NCI-H748 treated with DMSO at 0.1 percent for 48 hours (cell line): ENCODE results near the gene RORC.
A peak's percentile ranks its signal among the peaks of the same experiment; 100 is the strongest.
"Not testable (repeated sequence)": the region's sequence is repeated elsewhere in the genome, so short reads cannot be mapped to it uniquely, and the experiment has no call there.

ENCODE experiments used
- DNase-seq: peaks from one replicate; lab custom pipeline; 2025; lab: John Stamatoyannopoulos, UW

The RORC gene

DNA sequence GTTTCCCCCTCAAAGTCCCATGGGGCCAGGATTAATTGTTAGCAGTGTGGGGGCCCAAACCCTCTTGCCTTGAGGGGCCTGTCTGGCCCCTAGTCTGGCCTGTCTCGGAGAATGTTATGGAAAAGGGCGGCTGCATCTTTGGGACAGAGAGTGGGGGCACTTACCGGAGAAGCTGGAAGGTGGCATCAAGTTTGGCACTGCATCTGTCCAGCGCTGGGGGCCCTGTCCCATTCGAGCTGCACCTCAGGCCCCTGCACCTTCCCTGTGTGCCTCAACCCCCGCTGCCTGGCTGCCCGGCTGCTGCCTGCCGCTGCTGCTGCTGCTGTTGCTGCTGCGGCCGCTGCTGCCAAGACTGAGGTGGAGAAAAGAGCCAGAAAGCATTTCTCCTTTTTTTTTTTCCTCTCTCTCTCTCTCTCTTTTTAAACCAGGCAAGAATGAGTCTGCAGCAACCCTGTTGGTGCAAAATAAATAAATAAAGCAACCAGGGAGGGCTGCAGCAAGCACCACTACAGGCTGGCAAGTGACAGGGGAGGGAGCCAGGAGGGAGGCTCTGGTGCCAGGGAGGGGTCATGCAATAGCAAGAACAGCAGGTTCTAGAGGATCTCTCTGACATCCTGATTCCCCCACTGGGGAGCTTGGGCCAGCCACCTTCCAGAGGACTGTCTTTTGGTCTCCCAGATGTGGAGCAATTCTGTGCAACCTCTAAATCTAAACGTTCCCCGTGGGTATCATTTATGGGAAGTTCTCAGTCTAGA lies 26.4 kb downstream of the RORC start, which contains the start of gene LINGO4:
Gene LINGO4 (minus strand): TSS at position 354 of the 755 bp plus-strand sequence. CDS start 2,715 bp downstream, outside the sequence.
- DNase-seq = no peak

DNA sequence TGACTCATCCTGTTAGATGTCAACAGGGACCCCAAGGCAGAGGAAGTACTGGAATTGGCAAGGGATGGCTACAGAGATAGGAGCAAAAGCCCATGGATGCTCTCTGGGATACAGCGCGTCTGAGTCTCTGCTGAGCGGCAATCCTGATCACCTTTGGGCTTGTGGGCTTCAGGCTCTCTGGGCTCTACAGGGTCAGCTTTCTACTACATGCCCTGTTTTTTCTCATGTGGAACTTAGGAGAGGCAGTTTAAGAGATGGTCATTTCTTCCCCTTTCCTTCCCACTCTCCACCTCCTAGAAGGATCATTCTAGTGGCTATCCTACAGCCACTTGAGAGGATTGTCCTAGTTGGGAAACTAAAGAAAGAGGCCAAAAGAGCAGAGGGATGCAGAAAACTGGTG lies 27.7 kb downstream of the RORC start:
- DNase-seq = no peak

DNA sequence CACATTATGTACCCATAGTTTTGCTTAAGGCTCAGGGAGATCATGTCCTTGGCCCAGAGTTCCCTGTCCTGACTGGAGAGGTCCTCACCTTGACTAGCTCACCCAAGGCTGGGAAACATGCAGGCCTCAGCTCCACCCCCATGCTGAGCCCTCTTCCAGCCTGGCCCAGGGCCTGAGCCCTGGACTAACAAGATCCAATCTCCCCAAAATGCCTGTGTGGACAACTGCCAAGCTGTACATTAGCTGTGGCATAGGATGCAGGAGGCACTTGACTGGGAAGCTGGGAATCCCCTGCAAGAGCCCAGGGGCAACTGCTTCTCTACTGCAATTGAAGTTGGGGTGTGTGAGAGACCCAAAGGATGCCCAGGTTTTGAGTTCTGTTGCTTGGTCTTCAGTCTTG lies 28.4 kb downstream of the RORC start:
- DNase-seq = no peak

DNA sequence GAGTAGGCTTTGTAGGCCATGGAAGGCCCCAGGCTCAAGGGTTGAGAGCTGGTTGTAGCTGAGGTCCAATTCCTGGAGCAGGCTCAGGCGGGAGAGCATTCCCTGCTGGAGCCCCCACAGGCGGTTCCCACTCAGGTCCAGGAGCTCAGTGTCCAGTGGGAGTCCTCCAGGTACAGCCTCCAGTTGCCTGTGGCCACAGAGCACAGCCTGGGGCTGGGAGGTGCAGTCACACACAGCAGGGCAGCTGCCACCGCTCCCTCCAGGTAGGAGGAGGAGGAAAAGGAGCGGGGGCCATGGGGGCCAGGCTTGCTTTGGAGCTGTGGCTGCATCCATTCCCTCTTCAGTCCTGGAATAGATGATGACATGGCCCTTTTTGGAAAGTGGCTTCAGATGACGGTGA lies 29.2 kb downstream of the RORC start:
- no peak for DNase-seq

DNA sequence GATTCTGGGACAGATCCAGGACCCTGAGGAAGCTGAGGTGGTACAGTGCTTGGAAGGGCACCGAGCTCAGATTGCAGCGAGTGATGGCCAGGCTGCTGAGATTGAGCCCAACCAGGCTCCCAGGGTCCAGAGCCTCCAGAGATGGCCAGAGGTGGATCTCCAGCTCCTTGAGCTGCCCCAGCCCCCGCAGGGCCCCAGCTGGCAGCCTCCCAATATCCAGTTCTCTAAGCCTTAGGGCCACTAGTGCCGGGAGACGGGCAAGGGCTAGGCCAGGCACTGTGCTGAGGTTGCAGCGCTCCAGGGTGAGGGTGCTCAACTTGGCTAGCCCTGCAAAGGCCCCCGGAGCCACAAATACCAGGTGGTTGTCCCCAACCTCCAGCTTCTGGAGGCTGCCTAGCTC lies 29.8 kb downstream of the RORC start:
- no peak for DNase-seq

DNA sequence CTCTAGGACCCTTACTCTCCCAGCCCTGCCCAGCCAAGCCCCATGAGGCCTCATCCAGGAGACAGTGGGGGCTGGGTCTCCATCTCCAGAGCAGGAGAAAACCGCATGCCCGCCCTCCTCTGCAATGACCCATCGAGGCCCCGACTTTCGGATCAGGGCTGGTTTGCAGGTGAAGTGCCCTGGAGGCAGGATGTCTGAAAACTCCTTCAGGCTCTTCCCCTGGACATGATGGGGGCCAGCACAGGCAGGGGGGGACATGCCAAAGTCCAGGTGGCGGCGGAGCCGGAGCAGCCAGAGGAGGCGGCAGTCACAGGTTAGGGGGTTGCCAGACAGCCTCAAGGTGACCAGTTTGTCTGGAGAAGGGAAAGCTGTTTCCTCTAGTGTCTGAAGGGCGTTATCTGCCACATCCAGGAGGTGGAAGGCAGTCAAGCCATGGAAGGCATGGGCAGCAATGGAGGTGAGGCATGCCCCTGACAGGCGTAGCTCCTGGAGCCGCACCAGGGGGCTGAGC lies 30.2 kb downstream of the RORC start:
- no peak for DNase-seq

DNA sequence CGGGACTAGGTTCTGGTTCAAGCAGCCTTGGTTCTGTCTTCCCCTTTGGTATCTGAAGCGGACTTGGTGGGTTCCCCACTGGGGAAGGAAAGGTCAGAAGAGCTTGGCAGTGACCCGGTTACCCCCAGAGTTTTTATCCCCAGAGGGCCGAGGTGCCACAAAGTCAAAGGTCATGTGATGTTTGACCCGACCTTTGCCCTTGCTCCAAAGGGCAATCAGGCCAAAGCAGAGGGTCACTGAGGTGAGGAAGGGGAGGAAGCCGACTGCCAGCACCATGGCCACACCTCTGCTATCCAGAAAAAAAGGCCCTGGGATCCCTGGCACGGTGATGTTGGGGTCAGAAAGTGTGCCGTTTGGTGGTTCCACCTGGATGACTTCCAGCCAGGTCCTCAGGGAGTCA lies 30.8 kb downstream of the RORC start:
- DNase-seq = no peak

DNA sequence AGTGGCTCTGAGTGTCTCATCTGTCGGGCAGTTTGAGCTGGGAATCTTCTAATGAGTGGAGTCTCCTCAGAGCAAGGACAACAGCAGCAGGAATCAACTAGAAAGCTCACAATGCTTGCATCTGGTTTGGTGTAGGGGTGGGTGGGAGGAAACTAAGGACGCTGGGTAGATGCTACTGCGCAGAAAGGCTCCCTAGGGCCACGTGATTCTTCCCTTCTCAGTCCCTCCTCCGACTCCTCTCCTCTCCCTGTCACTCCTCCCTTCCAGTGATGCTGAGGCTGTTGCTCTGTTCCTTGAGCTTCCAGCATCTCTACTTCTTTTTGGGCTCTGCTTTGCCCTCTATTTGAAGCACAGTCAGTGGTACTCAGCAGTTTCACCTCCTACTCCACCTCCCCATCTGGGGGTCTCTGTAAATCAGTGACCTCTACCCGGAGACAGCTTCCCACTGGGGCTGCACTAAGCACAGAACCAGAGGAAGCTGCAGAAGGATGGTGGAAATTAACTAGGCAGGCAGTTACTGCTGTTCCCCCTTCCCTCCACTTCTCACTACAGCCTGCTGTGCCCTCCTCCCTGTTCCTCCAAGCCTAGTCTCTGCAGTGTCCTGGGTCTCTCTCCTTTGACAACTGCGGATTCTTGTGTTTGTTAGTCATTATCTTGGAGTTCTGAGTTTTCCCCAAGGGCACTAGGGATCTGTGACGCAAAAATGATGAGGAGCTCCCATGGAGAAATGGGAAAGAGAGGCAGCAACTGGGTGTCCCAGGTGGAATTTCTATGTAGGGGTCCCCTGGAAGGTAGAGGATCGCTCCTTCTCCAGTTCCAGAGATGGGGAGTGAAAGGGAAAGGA lies 32.2 kb downstream of the RORC start:
- DNase-seq = no peak

DNA sequence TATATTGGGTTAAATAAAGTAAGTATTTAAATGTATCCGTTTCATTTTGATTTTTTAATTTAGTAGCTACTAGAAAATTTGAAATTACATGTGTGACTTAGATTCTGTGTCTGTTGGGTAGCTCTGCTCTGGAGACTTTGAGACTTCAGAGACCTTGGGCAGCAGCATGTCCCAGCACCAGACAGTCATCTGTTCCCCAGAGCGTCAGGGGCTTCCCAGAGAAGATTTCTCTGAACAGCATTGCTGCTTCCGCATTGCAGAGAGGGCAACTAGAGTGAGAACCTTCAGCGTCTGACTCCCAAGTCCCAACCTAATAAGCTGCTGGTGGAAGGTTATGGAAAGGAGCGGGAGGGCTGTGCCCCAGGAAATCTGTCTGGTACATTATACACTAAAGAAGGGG lies 33.0 kb downstream of the RORC start:
- DNase-seq = no peak

DNA sequence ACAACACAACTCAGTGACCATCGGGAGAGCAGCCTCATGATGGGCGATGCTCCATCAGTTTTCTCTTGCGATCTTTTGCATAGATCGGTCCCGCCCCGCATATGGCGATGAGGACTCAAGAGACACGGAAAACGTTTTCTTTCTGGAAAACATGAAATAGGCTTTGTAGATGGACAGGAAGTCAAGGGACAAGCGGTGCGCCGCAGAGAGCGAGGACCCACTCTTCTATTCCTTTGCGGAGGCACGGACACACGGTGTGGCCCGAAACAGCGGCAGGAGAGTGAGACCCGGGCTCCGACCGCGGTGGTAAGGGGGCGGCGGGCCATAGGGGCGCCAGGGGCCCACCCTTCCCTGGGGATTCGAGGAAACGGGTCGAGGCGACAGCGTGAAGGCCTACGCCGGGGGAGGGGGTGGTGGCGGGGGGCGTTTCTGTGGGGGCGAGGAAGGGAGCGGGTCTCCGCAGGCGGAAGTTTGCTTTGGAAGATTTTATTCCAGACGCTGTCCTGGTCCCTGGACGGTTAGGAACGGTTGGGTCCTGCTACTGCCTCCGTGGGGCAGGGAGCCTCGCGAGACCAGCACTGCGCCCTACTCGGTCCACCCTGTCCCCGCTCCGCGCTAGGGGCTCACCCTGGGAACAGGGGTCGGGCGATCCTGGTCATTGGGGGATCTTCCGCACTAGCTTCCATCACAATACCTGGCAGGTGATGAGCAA lies 40.5 kb downstream of the RORC start:
- peak; percentile 37 for DNase-seq

DNA sequence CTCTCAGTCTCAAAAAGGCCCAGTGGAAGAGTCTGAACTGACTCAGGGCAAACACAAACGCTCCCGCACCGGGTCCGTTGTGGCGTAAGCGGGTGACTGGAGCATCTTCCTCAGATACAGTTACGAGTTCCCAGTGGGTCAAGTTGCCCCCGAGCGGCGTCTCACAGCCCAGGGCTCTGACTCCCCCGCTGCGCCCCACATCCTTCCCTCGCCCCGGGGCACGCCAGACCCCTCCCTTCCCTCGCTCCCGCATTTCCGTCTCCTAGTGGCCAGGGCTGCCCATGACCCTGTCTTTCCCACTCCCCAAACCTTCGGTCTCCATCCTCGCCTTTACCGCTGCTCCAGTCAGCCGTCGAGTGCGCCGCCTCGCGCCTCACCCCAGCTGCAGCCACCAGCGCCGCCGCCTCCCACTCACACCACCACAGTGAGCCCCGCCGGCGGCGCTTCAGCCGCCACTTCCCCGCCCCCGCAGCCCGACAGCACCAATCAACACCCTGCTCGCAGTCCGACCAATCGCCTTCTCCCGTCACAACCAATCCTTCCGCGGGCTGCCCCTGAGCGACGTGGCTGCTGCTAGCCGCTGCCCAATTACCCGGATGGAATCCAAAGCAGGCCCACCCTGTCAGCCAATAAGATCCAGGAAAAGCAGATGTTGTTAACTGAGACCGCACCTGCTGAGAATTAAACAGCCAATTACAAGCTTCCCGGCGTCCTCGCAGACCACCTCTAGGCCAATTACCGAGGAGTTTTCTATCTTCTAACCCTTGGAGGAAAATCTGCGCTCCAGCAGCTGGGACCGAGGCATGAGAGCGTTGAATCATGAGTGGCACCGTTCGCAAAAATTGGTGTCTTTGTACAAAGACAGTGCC lies 41.3 kb downstream of the RORC start, which contains the start of gene TDRKH:
Gene TDRKH (minus strand): TSS at position 430 of the 869 bp plus-strand sequence. CDS start 7,478 bp downstream, outside the sequence.
- peak; percentile 99 for DNase-seq

DNA sequence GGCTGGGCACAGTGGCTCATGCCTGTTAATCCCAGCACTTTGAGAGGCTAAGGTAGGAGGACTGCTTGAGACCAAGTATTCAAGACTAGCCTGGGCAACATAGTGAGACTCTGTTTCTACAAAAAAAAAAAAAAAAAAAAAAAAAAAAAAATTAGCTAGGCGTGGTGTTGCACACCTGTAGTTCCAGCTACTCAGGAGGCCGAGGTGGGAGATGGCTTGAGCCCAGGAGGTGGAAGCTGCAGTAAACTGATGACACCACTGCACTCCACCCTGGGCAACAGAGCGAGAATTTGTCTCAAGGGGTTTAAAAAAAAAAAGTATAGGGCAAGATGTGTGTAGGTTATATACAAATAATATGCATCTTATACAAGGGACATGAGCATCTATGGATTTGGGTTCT lies 43.9 kb downstream of the RORC start:
- DNase-seq = no peak

DNA sequence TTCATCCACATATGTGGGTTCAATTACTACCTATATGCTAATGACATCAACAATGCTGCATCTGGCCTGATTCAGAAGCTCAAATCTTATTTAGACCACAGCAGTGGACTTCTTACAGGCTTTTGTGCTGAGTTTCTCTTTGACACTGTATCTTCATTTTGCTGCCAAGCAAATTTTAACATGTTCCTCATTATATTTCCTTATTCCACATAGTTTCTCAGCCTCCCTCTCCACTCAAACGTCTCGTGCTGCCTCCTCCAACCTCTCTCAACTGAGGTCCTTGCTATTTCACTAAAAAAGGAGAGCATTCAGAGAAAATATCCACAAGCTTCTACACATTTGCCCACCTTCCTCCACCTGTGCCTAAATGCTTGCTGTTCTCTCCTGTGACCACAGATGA lies 47.8 kb downstream of the RORC start:
- DNase-seq = no peak

DNA sequence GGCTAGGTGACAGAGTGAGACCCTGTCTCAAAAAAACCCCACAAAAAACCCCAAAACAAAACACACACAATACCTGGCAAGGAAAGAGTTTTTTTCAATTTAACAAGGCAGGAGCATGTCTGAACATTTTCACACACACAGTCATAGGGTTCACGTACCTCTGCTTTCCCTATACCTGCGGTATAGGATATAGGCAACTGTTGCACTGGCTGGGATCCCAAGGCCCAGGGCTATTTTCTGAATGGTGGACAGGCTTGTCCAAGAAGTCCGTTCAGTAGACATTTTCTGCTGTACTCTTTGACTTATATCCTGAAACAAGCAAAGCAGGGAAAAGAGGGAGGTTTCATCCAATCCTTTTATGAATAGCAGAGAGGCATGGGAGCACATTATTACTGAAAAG lies 48.9 kb downstream of the RORC start:
- no peak for DNase-seq

DNA sequence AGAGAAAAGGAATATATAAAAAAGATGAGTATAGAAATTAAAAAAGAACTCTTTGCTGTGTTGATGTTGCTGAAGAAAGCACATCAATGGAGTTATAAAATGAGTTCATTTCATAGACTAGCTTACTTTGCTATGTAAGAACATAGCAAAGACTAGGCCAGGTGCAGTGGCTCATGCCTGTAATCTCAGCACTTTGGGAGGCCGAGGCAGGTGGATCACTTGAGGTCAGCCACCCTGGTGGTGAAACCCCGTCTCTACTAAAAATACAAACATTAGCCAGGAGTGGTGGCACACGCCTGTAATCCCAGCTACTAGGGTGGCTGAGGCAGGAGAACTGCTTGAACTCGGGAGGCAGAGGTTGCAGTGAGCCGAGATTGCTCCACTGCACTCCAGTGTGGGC lies 49.6 kb downstream of the RORC start:
- DNase-seq = not testable (repeated sequence)

DNA sequence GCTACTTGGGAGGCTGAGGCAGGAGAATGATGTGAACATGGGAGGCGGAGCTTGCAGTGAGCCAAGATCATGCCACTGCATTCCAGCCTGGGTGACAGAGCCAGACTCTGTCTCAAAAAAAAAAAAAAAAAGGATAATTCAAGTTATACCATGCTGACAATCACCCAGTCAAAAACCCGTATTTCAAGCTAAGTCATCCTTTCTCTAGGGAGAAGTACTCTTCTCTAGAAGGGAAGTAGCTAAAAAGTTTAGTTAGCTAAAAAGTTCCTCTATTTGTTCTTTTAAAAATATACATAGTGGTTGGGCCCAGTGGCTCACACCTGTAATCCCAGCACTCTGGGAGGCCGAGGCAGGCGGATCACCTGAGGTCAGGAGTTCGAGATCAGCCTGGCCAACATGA lies 50.9 kb downstream of the RORC start:
- DNase-seq = not testable (repeated sequence)

DNA sequence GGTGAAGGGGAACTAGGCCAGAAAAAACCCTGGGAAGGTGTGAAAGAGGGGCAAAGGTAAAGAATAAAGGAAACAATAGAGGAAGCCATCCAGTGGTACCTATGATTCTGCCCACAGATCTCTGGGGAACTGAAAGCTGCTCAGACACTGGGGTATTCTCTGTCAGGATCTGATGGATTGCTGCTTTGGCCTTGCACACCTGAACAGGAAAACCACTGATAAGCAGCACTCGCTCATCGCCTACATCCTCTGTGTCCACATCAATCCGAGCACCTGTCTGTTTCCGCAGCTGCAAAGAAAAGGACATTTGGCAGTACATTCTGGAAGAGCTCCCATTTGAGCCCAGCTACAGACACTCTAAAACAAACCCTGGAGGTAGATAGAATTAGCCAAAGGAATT lies 51.8 kb downstream of the RORC start:
- no peak for DNase-seq

DNA sequence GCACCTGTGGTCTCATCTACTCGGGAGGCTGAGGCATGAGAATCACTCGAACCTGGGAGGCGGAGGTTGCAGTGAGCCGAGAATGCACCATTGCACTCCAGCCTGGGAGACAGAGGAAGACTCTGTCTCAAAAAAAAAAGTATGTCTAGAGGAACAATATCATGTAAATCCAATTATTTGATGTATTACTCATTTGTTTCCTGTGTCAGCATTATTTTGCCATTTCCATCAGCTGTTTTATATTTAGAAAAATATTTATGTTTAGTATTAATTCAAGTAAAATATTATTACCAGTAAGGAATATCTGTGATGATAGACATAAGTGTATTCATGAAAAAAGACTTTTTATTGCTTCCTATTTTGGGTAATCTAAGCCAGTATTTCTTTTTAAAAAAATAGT lies 54.3 kb downstream of the RORC start:
- no peak for DNase-seq

DNA sequence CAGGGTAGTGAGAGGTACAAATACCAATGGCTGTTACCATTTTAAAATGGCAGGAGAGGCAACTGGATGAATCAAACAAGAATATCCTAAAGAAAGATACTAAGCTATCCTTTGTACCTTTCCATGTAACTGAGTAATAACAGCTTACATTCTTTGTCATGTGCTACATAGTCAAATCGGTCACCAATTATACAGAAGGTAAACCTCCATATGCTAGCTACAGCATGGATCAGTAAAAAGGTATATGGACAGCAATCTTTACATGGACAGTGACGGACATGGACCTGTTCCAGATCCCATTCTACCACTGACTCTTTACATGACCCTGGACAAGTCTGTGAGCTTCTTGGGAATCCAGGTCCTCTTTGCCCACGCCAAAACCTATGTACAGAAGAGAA lies 54.9 kb downstream of the RORC start:
- no peak for DNase-seq

DNA sequence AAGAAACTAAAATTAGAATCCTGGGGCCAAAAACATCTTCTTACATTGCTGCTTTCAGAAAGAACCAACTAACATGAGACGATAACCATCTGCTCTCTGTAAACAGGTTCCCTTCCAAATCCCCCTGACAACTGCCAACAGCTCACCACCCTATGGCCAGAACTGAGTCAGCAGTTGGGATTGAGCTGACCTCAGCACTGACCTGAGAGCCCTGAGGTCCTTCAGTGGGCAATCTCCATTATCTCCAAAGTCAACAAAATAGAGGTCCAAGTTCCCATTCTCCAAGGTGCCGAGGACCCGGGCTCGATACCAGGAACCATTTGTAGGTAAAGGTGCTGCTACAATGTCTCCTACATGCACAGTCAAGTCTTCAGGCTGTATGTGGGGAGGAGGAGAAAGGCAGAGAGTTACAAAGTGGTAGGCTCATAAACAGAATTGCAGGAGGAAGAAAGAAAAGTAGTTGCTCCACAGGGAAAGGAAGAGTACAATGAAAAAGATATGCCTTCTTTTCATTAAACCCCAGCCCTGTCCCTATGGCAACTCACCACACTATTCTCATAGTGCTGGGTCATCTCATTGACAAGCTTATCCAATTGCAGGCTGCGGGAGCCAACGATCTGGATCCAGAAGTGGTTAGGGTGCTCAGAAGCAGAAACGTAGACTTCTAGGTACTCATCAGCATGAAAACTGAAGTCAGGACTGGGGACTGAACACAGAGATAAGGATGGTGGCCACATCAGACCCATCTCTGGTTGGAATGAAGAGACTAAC lies 55.5 kb downstream of the RORC start:
- no peak for DNase-seq
